ENCODE results near the gene DSG3. TPM values are rescaled to one million over a fixed set of nuclear protein-coding genes. Genes with fewer than 3 reads are reported as not detected.
"Not testable (repeated sequence)": the region's sequence is repeated elsewhere in the genome, so short reads cannot be mapped to it uniquely, and the experiment has no call there.

Gene DSG3
- total and polyA plus RNA-seq, 8 donors = 0.31 to 47.6 (median 0.95) TPM; not detected in 4

GRCh38 chr18:31493941-31494340 lies 46.4 kb downstream of the DSG3 start:
- Histone ChIP-seq H3K27ac (no peak overlapping the region), H3K4me3 (no peak overlapping the region), H3K36me3 (no peaks in the 10 kb centered on the region), H3K27me3 (peaks cover 0 to 20% (median 13%) of the 10 kb centered on the region in 3 donors), H3K9me3 (no peaks in the 10 kb centered on the region), H3K4me1 (peaks cover 0 to 13% (median 9%) of the 10 kb centered on the region in 4 donors)
- DNase-seq = no peak
- intact Hi-C loops (cut with DNase I; ENCODE audit: low total_unique reads) = no loop called here
- no peak for TF ChIP-seq POLR2AphosphoS5 (IDR thresholded peaks at IDR 0.05)
- no peak for TF ChIP-seq EP300 (IDR thresholded peaks at IDR 0.05)

- H3K27ac ChIP-seq; H3K36me3 ChIP-seq; H3K9me3 ChIP-seq; H3K4me3 ChIP-seq; intact Hi-C loops (cut with DNase I; ENCODE audit: low total_unique reads); DNase-seq: not testable (repeated sequence)
- Histone ChIP-seq H3K4me1 (peaks cover 0 to 19% (median 12%) of the 10 kb centered on the region in 4 donors), H3K27me3 (peaks cover 0 to 26% (median 13%) of the 10 kb centered on the region in 3 donors)
- WGBS, 5 donors = 68 to 89% (median 88%) methylated on average over 2 of the region's 2 CpGs
Observed at GRCh38 chr18:31494705-31495244, 47.2 kb downstream of the DSG3 start.

DNA sequence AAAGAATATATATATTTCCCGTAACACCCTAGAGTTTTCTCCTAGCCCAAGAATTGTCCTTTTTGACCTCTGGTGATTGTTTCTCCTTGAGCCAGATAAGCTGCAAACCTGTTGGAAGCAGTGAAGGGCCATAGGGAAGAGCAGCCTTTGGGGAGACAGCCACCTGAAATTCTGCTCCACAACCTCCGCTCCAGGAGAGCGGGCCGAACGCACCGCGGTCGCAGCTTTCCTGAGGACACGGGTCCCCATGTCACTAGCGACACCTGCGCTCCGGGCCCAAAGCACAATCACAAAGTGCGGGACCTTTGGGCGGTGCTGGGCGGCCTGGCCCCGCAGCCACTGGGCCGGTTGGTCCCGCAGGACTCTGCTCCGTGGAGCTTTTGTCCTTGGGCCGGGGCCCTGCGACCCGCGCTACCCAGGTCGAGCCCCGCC lies 49.9 kb downstream of the DSG3 start:
- H3K4me3 ChIP-seq = peak overlapping the region; percentile 56 to 70 (median 64)
- H3K4me1 ChIP-seq = peaks cover 0 to 24% (median 12%) of the 10 kb centered on the region in 4 donors
- H3K27ac ChIP-seq = peak overlapping the region; percentile 86 to 99 (median 87)
- no peaks in the 10 kb centered on the region for H3K36me3 ChIP-seq
- TF ChIP-seq POLR2A (IDR thresholded peaks at IDR 0.05) (no peak), POLR2AphosphoS5 (IDR thresholded peaks at IDR 0.05) (no peak), EP300 (IDR thresholded peaks at IDR 0.05) (no peak)
- TF ChIP-seq, protein P1, sequence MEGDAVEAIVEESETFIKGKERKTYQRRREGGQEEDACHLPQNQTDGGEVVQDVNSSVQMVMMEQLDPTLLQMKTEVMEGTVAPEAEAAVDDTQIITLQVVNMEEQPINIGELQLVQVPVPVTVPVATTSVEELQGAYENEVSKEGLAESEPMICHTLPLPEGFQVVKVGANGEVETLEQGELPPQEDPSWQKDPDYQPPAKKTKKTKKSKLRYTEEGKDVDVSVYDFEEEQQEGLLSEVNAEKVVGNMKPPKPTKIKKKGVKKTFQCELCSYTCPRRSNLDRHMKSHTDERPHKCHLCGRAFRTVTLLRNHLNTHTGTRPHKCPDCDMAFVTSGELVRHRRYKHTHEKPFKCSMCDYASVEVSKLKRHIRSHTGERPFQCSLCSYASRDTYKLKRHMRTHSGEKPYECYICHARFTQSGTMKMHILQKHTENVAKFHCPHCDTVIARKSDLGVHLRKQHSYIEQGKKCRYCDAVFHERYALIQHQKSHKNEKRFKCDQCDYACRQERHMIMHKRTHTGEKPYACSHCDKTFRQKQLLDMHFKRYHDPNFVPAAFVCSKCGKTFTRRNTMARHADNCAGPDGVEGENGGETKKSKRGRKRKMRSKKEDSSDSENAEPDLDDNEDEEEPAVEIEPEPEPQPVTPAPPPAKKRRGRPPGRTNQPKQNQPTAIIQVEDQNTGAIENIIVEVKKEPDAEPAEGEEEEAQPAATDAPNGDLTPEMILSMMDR (IDR thresholded peaks at IDR 0.05) = no peak
- H3K27me3 ChIP-seq = peaks cover 0 to 30% (median 13%) of the 10 kb centered on the region in 3 donors
- no peak for DNase-seq
- intact Hi-C loops (cut with DNase I; ENCODE audit: low total_unique reads) = no loop called here
- no peaks in the 10 kb centered on the region for H3K9me3 ChIP-seq
- WGBS, 5 donors = 5 to 23% (median 10%) methylated on average over 19 to 25 of the region's 25 CpGs

DNA sequence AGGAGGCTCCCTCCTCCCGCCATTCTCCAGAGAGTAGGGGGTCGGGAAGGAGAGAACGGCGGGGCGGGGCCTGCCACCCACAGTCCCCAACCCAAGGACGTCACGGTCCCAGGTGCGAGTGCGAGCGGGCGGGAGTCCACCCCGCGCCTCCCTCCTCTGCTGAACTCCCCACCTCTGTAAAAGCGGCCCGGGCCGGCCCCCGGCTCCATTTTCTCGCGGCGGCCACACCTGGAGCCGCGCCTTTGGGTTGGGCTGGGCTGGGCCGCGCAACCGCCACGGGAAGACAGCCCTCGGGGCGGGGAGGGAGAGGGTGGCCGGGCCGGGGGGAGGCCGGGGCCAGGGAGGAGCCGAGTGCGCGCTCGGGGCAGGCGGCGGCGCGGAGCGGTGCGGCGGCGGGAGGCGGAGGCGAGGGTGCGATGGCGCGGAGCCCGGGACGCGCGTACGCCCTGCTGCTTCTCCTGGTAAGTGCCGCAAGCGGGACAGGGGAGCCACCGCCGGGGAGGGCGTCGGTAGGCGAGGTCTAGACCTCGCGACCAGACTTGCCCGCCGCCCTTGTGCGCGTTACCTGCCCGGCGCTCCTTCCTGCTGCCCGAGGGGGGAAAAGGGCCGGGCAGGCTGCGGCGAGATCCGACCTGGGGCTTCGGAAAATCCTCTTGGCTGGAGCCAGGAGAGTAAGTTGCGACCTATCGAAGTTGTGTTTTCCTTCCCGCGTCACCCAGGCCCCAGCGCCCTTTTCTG lies 50.5 kb downstream of the DSG3 start, which contains the start of gene DSG2:
Gene DSG2 (plus strand): TSS at position 342 of the 738 bp plus-strand sequence. CDS start 75 bp downstream, at position 417.
- Histone ChIP-seq H3K27ac (peak within 1 kb of the TSS; percentile 86 to 99 (median 87)), H3K4me3 (peak within 1 kb of the TSS; percentile 56 to 70 (median 64)), H3K9me3 (no peaks in the 10 kb centered on the region), H3K36me3 (no peaks in the 10 kb centered on the region), H3K27me3 (peaks cover 0 to 30% (median 13%) of the 10 kb centered on the region in 3 donors), H3K4me1 (peaks cover 0 to 24% (median 12%) of the 10 kb centered on the region in 4 donors)
- DNase-seq = peak; percentile 86 to 94
- intact Hi-C loops (cut with DNase I; ENCODE audit: low total_unique reads) = no loop called here
- TF ChIP-seq, protein P1 (IDR thresholded peaks at IDR 0.05) = no peak
- TF ChIP-seq POLR2AphosphoS5 (IDR thresholded peaks at IDR 0.05) = peak in 2 of 3 donors; percentile 27 to 73
- no peak for TF ChIP-seq EP300 (IDR thresholded peaks at IDR 0.05)
- peak in 1 of 4 donors; percentile 17 for TF ChIP-seq POLR2A (IDR thresholded peaks at IDR 0.05)
- WGBS, 5 donors = 1 to 2% (median 1%) methylated on average over 13 to 79 of the region's 79 CpGs

DNA sequence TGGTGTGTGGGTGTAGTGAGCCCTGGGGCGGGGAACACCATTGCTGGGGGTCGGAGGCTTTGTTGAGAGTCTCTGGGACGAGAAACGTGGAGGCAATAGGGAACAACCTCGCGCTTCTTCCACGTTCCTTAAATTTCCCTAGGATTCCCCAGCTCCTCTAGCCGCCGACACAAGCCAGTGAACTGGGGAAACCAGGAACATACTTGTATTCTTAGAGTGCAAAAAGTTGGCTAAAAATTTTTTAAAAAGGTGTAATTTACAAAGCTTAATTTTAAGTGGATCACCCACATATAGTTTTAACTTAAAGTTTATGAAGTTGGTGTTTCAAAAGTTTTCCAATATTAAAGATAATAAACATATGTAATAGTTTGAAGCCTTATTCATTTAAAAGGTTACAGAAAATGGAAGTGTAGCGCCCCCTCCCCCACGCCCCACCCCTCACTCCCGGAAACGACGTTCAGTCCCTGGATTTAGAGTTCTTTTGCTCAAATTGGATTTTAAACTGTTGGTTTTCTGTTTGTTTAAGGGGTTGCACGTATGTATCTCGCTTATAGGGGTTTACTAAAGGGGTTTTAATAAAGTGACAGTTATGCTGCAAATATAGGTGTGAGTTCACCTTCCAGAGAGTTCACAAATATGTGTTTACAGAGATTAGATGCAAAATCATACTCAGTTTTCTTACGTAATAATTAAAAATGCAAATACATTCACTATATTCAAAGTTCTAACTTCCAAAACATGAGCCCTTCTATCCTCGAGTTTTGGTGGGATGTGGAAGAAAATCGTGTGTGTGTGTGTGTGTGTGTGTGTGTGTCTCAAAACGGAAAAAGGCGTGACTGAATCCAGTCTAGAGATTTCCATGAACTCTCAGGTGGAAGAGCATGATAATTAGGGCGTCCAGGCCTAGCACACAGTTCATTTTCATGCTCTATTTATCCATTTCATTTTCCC lies 51.3 kb downstream of the DSG3 start:
- Histone ChIP-seq H3K36me3 (no peaks in the 10 kb centered on the region), H3K4me3 (peak overlapping the region; percentile 56 to 70 (median 64)), H3K4me1 (peaks cover 0 to 24% (median 12%) of the 10 kb centered on the region in 4 donors), H3K27me3 (peaks cover 0 to 30% (median 13%) of the 10 kb centered on the region in 3 donors), H3K27ac (peak overlapping the region; percentile 86 to 99 (median 87)), H3K9me3 (no peaks in the 10 kb centered on the region)
- peak in 1 of 2 donors; percentile 67 for DNase-seq
- WGBS, 5 donors = 6 to 13% (median 8%) methylated on average over 22 of the region's 22 CpGs
- intact Hi-C loops (cut with DNase I; ENCODE audit: low total_unique reads) = no loop called here
- TF ChIP-seq POLR2AphosphoS5 (IDR thresholded peaks at IDR 0.05) = no peak
- TF ChIP-seq EP300 (IDR thresholded peaks at IDR 0.05) = no peak
- TF ChIP-seq, protein P1 (IDR thresholded peaks at IDR 0.05) = no peak
- TF ChIP-seq POLR2A (IDR thresholded peaks at IDR 0.05) = no peak

All from stomach (tissue), 9 donors.